Osteocyte (in vitro differentiated cells): ENCODE data around the gene RTN4RL1. TPM values are rescaled to one million over a fixed set of nuclear protein-coding genes. Genes with fewer than 3 reads are reported as not detected.

ENCODE experiments used
- DNase-seq: peaks from one replicate; pipeline ENCODE4 v3.0.0; 2021; ENCODE audit warnings: mixed read lengths; ENCODE audit not compliant: unreplicated experiment; ENCODE audit errors: extremely low spot score
- H3K27ac Mint-ChIP-seq: one replicate; pipeline ENCODE4 v1.8.0; 2021; ENCODE audit warnings: mild to moderate bottlenecking, mixed read lengths; ENCODE audit not compliant: unreplicated experiment
- H3K27me3 Mint-ChIP-seq: one replicate; pipeline ENCODE4 v1.8.0; 2021; ENCODE audit warnings: mixed read lengths; ENCODE audit not compliant: unreplicated experiment
- H3K36me3 Mint-ChIP-seq: one replicate; pipeline ENCODE4 v1.8.0; 2021; ENCODE audit warnings: mixed read lengths; ENCODE audit not compliant: unreplicated experiment
- H3K4me1 Mint-ChIP-seq: one replicate; pipeline ENCODE4 v1.8.0; 2021; ENCODE audit warnings: mixed read lengths; ENCODE audit not compliant: unreplicated experiment
- H3K4me3 Mint-ChIP-seq: one replicate; pipeline ENCODE4 v1.8.0; 2021; ENCODE audit warnings: mild to moderate bottlenecking, moderate library complexity, mixed read lengths; ENCODE audit not compliant: unreplicated experiment
- H3K9me3 Mint-ChIP-seq: one replicate; pipeline ENCODE4 v1.8.0; 2021; ENCODE audit warnings: mixed read lengths; ENCODE audit not compliant: unreplicated experiment
- total RNA-seq: library from RNA; stranded (reverse); gene quantifications from 2 replicates; pipeline ENCODE4 v1.2.1, GENCODE V29; 2021
- TF ChIP-seq, protein P1 (sequence below): fragments of 200-600 bp; sonication (generic); IDR thresholded peaks from 2 replicates; pipeline ENCODE4 v1.5.0; 2021; ENCODE audit warnings: antibody characterized with exemption, mild to moderate bottlenecking, moderate library complexity

The RTN4RL1 gene
- total RNA-seq, 1 donor from 2014 or later: 3.7 TPM

DNA sequence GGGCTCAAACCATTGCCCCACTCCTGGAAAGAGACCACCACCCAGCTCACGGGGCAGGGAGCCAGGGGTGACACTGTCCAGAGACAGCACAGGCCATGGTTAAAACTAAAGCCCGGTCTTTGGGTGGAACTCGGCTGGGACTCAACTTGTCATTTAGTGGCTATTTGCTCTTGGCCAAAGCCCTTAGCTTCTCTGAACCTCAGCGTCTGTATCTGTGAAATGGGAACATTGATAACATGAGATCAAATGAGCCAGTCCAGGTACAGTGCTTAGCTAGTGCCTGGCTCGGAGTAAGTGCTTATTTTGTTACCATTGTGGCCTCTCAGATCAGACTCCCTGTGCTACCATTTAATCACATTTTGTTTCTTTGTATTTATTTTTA is 48.5 kb downstream of the RTN4RL1 start:
- no peak for DNase-seq
- H3K27ac Mint-ChIP-seq: no peak overlapping the region
- TF ChIP-seq, protein P1, sequence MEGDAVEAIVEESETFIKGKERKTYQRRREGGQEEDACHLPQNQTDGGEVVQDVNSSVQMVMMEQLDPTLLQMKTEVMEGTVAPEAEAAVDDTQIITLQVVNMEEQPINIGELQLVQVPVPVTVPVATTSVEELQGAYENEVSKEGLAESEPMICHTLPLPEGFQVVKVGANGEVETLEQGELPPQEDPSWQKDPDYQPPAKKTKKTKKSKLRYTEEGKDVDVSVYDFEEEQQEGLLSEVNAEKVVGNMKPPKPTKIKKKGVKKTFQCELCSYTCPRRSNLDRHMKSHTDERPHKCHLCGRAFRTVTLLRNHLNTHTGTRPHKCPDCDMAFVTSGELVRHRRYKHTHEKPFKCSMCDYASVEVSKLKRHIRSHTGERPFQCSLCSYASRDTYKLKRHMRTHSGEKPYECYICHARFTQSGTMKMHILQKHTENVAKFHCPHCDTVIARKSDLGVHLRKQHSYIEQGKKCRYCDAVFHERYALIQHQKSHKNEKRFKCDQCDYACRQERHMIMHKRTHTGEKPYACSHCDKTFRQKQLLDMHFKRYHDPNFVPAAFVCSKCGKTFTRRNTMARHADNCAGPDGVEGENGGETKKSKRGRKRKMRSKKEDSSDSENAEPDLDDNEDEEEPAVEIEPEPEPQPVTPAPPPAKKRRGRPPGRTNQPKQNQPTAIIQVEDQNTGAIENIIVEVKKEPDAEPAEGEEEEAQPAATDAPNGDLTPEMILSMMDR: no peak
- no peaks in the 10 kb centered on the region for H3K36me3 Mint-ChIP-seq
- no peaks in the 10 kb centered on the region for H3K9me3 Mint-ChIP-seq
- no peak overlapping the region for H3K4me3 Mint-ChIP-seq
- H3K27me3 Mint-ChIP-seq: peaks cover 5% of the 10 kb centered on the region
- H3K4me1 Mint-ChIP-seq: peaks cover 9% of the 10 kb centered on the region

DNA sequence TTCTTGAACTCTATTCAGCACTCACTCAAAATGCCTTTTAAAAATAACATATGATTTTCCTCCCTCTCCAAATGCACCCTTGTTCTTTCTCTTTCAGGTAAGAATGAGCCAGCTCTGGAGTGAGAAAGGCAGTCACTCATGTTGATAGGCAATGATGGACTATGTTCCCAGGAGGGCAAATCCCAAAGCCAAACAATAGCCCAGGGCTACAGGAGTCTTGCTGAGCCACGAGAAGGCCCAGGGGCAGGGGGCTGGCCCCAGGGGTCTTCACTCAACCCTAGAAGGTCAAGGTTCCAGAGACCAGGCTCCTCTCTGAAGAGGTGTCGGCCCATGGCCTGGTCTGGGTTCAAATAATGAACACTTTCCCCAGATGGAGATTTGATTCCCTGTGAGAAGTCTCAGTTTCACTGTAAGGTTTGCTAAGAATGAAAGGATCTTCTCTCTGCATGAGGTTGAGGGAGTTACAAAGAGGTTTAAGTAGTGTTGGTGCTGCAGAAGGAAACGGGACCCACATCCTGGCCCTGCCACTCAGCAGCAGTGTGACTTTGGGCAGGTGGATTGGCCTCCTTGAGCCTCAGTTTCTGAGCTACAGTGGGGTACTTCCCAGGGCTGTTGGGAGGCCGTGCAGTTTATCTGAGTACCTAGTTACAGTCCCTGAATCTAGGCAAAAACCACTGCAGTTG is 49.0 kb downstream of the RTN4RL1 start:
- Mint-ChIP-seq H3K9me3 (no peaks in the 10 kb centered on the region), H3K27me3 (peaks cover 5% of the 10 kb centered on the region), H3K4me1 (peaks cover 9% of the 10 kb centered on the region), H3K4me3 (no peak overlapping the region), H3K27ac (no peak overlapping the region), H3K36me3 (no peaks in the 10 kb centered on the region)
- DNase-seq: no peak
- TF ChIP-seq, protein P1: no peak

DNA sequence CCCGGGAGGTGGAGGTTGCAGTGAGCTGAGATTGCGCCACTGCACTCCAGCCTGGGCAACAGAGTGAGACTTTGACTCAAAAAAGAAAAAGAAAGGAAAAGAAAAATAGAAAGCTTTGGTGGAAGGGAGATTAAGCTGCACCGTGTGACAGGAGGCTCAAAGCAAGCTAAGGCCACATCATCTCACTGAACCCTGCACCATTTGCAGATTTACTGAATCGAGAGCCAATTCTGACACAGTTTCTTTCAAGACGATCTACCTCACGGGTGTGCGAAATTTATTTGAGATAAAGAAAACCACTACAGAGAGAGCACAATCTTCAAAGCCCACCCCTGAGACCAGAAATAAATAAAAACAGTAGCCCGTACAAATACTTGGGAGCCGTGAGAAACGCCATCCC is 49.6 kb downstream of the RTN4RL1 start:
- TF ChIP-seq, protein P1: no peak
- no peak overlapping the region for H3K4me3 Mint-ChIP-seq
- peaks cover 9% of the 10 kb centered on the region for H3K4me1 Mint-ChIP-seq
- no peak overlapping the region for H3K27ac Mint-ChIP-seq
- no peak for DNase-seq
- H3K36me3 Mint-ChIP-seq: no peaks in the 10 kb centered on the region
- H3K9me3 Mint-ChIP-seq: no peaks in the 10 kb centered on the region
- H3K27me3 Mint-ChIP-seq: peaks cover 9% of the 10 kb centered on the region

DNA sequence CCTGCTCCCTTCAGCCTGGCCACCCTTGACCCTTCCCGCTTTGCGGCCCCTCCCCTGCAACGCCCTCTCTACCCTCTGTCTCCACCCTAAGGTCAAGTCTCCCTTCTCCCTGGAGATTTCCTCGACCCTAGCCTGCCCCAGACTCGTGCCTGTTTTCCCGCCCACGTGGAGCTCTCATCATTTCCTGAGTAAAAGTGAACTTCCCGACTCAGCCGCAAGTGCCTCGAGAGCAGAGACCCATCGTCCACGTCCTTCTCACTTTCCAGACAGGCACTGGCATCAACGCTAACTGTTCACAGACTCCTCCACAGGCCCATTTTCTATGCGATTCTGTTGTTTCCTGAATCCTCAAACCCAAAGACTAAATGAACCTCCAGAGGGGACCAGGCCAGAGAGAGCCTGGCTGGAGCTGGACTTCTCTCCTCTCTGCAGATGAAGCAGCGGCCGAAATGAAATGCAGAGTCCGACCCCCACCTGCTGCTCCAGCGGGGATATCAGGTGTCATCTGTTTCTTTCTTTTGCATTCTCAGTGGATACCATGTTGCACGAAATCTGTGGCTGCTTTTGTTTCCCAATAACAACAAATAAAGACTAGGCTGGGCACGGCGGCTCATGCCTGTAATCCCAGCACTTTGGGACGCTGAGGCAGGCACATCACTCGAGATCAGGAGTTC is 52.5 kb downstream of the RTN4RL1 start:
- Mint-ChIP-seq H3K27ac (no peak overlapping the region), H3K9me3 (no peaks in the 10 kb centered on the region), H3K4me1 (peaks cover 14% of the 10 kb centered on the region), H3K36me3 (no peaks in the 10 kb centered on the region), H3K4me3 (no peak overlapping the region), H3K27me3 (peaks cover 27% of the 10 kb centered on the region)
- TF ChIP-seq, protein P1: no peak
- DNase-seq: no peak

DNA sequence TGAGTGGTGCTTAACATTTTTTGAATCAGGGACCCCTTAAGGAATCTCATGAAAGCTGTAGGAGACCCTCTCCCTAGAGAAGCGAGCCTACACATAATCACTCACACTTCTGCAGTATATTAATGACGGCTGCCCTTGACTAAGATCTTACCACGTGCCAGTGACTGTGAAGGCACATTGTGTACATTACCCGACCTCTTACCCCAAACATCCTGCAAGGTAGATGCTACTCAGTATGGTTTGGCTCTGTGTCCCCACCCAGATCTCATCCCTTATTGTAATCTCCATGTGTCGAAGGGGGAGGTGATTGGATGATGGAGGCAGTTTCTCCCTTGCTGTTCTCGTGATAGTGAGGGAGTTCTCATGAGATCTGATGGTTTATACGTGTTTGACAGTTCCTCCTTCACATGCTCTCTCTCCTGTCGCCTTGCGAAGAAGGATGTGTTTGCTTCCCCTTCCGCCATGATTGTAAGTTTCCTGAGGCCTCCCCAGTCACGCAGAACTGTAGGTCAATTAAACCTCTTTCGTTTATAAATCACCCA is 54.2 kb downstream of the RTN4RL1 start:
- H3K4me1 Mint-ChIP-seq: peaks cover 28% of the 10 kb centered on the region
- DNase-seq: no peak
- peaks cover 27% of the 10 kb centered on the region for H3K27me3 Mint-ChIP-seq
- no peaks in the 10 kb centered on the region for H3K9me3 Mint-ChIP-seq
- H3K36me3 Mint-ChIP-seq: no peaks in the 10 kb centered on the region
- H3K4me3 Mint-ChIP-seq: no peak overlapping the region
- H3K27ac Mint-ChIP-seq: no peak overlapping the region
- TF ChIP-seq, protein P1: no peak
